SK-N-SH (cell line): Measurements from ENCODE around the gene PGM5. TPM values are rescaled to one million over a fixed set of nuclear protein-coding genes. Genes with fewer than 3 reads are reported as not detected.

ENCODE experiments used
- CTCF ChIA-PET: fragments of 300-600, 350-600 bp; formaldehyde crosslinking; extraction: SDS; loops from one replicate; lab custom pipeline; 2021; lab: Yijun Ruan, JAX
- POLR2A ChIA-PET: fragments of 350-600 bp; sonication (Branson Sonifier 250); formaldehyde crosslinking; extraction: SDS; loops from one replicate; lab custom pipeline; 2020; ENCODE audit warnings: antibody characterized with exemption, inconsistent platforms; lab: Yijun Ruan, JAX
- DNase-seq: peaks from one replicate; pipeline ENCODE4 v3.0.0; 2012
- H2AFZ ChIP-seq: fragments of 200-600 bp; sonication (generic); 2 replicates; pipeline ENCODE4 v1.8.1; 2016; ENCODE audit warnings: antibody characterized with exemption, mild to moderate bottlenecking, low read depth
- H3F3A ChIP-seq: fragments of 200-600 bp; sonication (generic); replicated peaks from 2 replicates; pipeline ENCODE3; 2016; ENCODE audit warnings: antibody characterized with exemption, mild to moderate bottlenecking; ENCODE audit not compliant: insufficient read depth
- H3K27ac ChIP-seq, 2 experiments: fragments of 200-500 bp in 1 of 2; fragments of 200-600 bp in 1 of 2; sonication (Bioruptor generic) in 1 of 2; sonication (generic), shearing (Covaris generic) in 1 of 2; 2 replicates each; pipeline versions ENCODE4 v1.5.1 to v1.6.1; 2014 to 2016; ENCODE audit warnings: low read depth in 2 of 2, inconsistent platforms in 1 of 2, low read length in 1 of 2, mild to moderate bottlenecking in 1 of 2, mixed read lengths in 1 of 2
- H3K27me3 ChIP-seq: fragments of 200-600 bp; sonication (generic), shearing (Covaris generic); 2 replicates; pipeline ENCODE4 v1.6.1; 2016; ENCODE audit warnings: mixed run types; ENCODE audit not compliant: insufficient read depth
- H3K36me3 ChIP-seq, 2 experiments: fragments of 200-500 bp in 1 of 2; fragments of 200-600 bp in 1 of 2; sonication (Bioruptor generic) in 1 of 2; sonication (generic) in 1 of 2; replicated peaks in 1 of 2; 2 replicates each; pipeline versions ENCODE3 to v1.5.1; 2014 to 2016; ENCODE audit warnings: low read length in 1 of 2, mild to moderate bottlenecking in 1 of 2; ENCODE audit not compliant: insufficient read depth in 2 of 2, control insufficient read depth in 1 of 2
- H3K4me1 ChIP-seq, 2 experiments: fragments of 200-500 bp in 1 of 2; fragments of 200-600 bp in 1 of 2; sonication (Bioruptor generic) in 1 of 2; sonication (generic), shearing (Covaris generic) in 1 of 2; 2 replicates each; pipeline versions ENCODE4 v1.5.1 to v1.6.1; 2014 to 2016; ENCODE audit warnings: low read depth in 1 of 2, low read length in 1 of 2, mixed run types in 1 of 2; ENCODE audit not compliant: insufficient read depth in 2 of 2, control insufficient read depth in 1 of 2
- H3K4me2 ChIP-seq: fragments of 200-600 bp; sonication (generic), shearing (Covaris generic); 2 replicates; pipeline ENCODE4 v1.6.1; 2017; ENCODE audit warnings: mixed run types
- H3K4me3 ChIP-seq, 2 experiments: fragments of 200-500 bp in 1 of 2; fragments of 200-600 bp in 1 of 2; sonication (Bioruptor generic) in 1 of 2; sonication (generic), shearing (Covaris generic) in 1 of 2; 2 replicates each; pipeline versions ENCODE4 v1.5.1 to v1.8.1; 2014 to 2016; ENCODE audit warnings: low read depth in 2 of 2, inconsistent platforms in 1 of 2, low read length in 1 of 2, mild to moderate bottlenecking in 1 of 2, mixed read lengths in 1 of 2, moderate library complexity in 1 of 2
- H3K79me2 ChIP-seq: fragments of 200-600 bp; sonication (generic); 2 replicates; pipeline ENCODE4 v1.8.1; 2017; ENCODE audit warnings: mild to moderate bottlenecking; ENCODE audit not compliant: insufficient read depth
- H3K9ac ChIP-seq: fragments of 200-600 bp; sonication (generic); 2 replicates; pipeline ENCODE4 v1.6.1; 2017; ENCODE audit warnings: mixed run types
- H3K9me2 ChIP-seq: fragments of 200-600 bp; sonication (generic); 2 replicates; pipeline ENCODE4 v1.6.1; 2017; ENCODE audit warnings: mixed run types
- H3K9me3 ChIP-seq: fragments of 200-600 bp; sonication (generic); 2 replicates; pipeline ENCODE4 v1.6.1; 2017; ENCODE audit warnings: mixed run types, mild to moderate bottlenecking, moderate library complexity
- H4K20me1 ChIP-seq: fragments of 200-600 bp; sonication (generic); 2 replicates; pipeline ENCODE4 v1.6.1; 2017; ENCODE audit warnings: mild to moderate bottlenecking, mixed run types; ENCODE audit not compliant: insufficient read depth
- ELF1 ChIP-seq: IDR thresholded peaks from 2 replicates; pipeline ENCODE4 v1.4.0; 2012
- EZH2phosphoT487 ChIP-seq: fragments of 200-600 bp; sonication (generic); IDR thresholded peaks from 2 replicates; pipeline ENCODE4 v1.6.1; 2017; ENCODE audit warnings: low read depth, mixed run types, mild to moderate bottlenecking, antibody characterized with exemption, moderate library complexity, borderline replicate concordance
- FOXM1 ChIP-seq: IDR thresholded peaks from 2 replicates; pipeline ENCODE4 v1.4.0; 2012; ENCODE audit warnings: low read depth, mild to moderate bottlenecking
- JUND ChIP-seq: IDR thresholded peaks from 2 replicates; pipeline ENCODE4 v1.4.0; 2012
- MXI1 ChIP-seq: IDR thresholded peaks from 2 replicates; pipeline ENCODE4 v1.6.1; 2012; ENCODE audit warnings: mild to moderate bottlenecking, low read depth, low read length, improper control_type of control experiment
- NFIC ChIP-seq: IDR thresholded peaks from 2 replicates; pipeline ENCODE4 v1.4.0; 2012; ENCODE audit warnings: borderline replicate concordance
- POLR2AphosphoS5 ChIP-seq: IDR thresholded peaks from 2 replicates; pipeline ENCODE4 v1.6.1; 2012; ENCODE audit warnings: low read depth, low read length
- RAD21 ChIP-seq: IDR thresholded peaks from 2 replicates; pipeline ENCODE4 v1.6.1; 2012; ENCODE audit warnings: mild to moderate bottlenecking, low read length
- TCF12 ChIP-seq: IDR thresholded peaks from 2 replicates; pipeline ENCODE4 v1.4.0; 2012
- WGBS: methylation state at CpG from one replicate; pipeline ENCODE4 v1.1.6; 2017; ENCODE audit warnings: low lambda C conversion rate; 5-methylcytosine and 5-hydroxymethylcytosine counted together
- polyA plus RNA-seq, 3 experiments: library from polyadenylated mRNA; depleted of rRNA; stranded (reverse); fragments of >200 nt; gene quantifications; 2 replicates each; pipeline ENCODE4 v1.2.3, GENCODE V29; 2012
- TF ChIP-seq, protein P1 (sequence below): fragments of 150-350 bp; IDR thresholded peaks from 2 replicates; pipeline ENCODE4 v1.6.1; 2016; ENCODE audit warnings: mild to moderate bottlenecking, low read depth, low read length
- TF ChIP-seq, protein P2 (sequence below): fragments of 150-350 bp; IDR thresholded peaks from 2 replicates; pipeline ENCODE4 v1.6.1; 2017; ENCODE audit warnings: antibody characterized with exemption, low read length, low read depth, borderline replicate concordance
- TF ChIP-seq, protein P3 (sequence below): IDR thresholded peaks from 2 replicates; pipeline ENCODE4 v1.4.0; 2012; ENCODE audit warnings: low read depth

Gene PGM5
- polyA plus RNA-seq, 1 of the 3 experiments (the other 2 are of a cell fraction): not detected

DNA sequence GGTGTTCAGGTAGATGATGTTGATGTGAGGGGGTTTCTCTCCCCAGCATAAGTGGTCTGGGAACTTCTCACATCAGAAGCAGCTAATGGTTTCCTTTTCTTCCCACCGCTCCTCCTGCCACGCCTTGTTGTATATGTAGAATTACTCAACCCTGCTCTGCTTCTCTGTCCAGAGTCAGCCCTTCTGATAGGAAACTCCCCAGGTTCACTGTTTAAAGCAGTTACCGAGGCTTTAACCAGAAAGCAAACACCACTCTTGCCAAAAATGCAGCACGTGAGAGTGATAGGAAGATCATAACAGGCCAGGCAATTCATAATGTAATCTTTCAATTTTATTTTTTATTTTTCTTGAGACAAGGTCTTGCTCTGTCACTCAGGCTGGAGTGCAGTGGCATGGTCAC lies 194.8 kb downstream of the PGM5 start:
- 0% methylated on average over 4 of the region's 4 CpGs for WGBS
- H2AFZ ChIP-seq: no peak overlapping the region
- ChIA-PET POLR2A (no interaction called here), CTCF (interaction anchor here (0.9 to 1.1 kb wide), 3 partner anchors 9 to 16 kb away, joined by 3 read pairs; no protein-coding TSS in a partner anchor)
- H3K4me1 ChIP-seq: no peaks in the 10 kb centered on the region
- no peaks in the 10 kb centered on the region for H4K20me1 ChIP-seq
- no peak overlapping the region for H3K27ac ChIP-seq
- H3K27me3 ChIP-seq: no peaks in the 10 kb centered on the region
- no peak overlapping the region for H3K9ac ChIP-seq
- no peaks in the 10 kb centered on the region for H3K9me2 ChIP-seq
- TF ChIP-seq, protein P1, sequence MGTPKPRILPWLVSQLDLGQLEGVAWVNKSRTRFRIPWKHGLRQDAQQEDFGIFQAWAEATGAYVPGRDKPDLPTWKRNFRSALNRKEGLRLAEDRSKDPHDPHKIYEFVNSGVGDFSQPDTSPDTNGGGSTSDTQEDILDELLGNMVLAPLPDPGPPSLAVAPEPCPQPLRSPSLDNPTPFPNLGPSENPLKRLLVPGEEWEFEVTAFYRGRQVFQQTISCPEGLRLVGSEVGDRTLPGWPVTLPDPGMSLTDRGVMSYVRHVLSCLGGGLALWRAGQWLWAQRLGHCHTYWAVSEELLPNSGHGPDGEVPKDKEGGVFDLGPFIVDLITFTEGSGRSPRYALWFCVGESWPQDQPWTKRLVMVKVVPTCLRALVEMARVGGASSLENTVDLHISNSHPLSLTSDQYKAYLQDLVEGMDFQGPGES: no peak
- TF ChIP-seq NFIC: no peak
- no peak for TF ChIP-seq FOXM1
- TF ChIP-seq POLR2AphosphoS5: no peak
- no peaks in the 10 kb centered on the region for H3F3A ChIP-seq
- no peaks in the 10 kb centered on the region for H3K9me3 ChIP-seq
- no peak overlapping the region for H3K4me3 ChIP-seq
- no peak overlapping the region for H3K4me2 ChIP-seq
- no peaks in the 10 kb centered on the region for H3K36me3 ChIP-seq
- DNase-seq: no peak
- H3K79me2 ChIP-seq: no peaks in the 10 kb centered on the region

DNA sequence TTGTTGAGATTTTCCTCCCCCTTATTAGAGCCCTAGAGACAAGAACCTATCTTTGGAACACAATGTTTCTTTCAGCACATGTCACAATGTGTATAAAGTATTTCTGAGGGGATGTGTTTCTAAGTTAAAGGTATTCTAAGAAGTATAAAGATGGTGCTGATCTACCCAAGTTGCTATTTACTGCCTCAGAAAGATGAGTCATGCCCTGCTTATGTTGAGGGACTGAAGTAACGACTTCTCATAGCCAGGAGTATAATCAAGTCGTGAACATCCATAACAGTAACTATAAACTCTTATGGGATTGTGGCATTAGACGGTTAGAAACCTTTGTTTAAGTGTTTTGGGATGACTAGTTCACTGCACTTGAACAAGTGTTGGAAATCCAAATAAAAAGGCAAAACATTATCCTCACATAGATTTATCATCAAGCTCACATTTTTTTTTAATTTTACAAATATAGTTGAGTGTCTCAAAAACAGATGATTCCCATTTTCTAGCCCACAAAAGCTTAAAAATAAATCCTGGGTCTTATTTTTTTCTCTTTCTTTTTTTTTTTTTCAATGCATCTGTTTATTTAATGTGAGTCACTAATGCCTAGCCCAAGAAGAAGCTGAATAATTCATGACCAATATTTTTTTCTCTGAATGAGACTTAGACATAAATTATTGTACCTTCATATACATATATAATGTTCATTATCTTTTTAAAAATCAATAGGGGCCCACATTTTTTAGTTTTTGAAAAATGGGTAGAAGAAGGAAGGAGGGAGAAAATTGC lies 196.5 kb downstream of the PGM5 start:
- 0% methylated on average over 3 of the region's 3 CpGs for WGBS
- no peaks in the 10 kb centered on the region for H3K36me3 ChIP-seq
- POLR2A ChIA-PET: no interaction called here
- TF ChIP-seq ELF1 (no peak), RAD21 (no peak), TCF12 (no peak), EZH2phosphoT487 (no peak), JUND (no peak), MXI1 (no peak)
- TF ChIP-seq, protein P2, sequence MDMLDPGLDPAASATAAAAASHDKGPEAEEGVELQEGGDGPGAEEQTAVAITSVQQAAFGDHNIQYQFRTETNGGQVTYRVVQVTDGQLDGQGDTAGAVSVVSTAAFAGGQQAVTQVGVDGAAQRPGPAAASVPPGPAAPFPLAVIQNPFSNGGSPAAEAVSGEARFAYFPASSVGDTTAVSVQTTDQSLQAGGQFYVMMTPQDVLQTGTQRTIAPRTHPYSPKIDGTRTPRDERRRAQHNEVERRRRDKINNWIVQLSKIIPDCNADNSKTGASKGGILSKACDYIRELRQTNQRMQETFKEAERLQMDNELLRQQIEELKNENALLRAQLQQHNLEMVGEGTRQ: no peak
- TF ChIP-seq, protein P3, sequence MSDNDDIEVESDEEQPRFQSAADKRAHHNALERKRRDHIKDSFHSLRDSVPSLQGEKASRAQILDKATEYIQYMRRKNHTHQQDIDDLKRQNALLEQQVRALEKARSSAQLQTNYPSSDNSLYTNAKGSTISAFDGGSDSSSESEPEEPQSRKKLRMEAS: no peak
- no peaks in the 10 kb centered on the region for H3K9me2 ChIP-seq
- DNase-seq: no peak
- H3K79me2 ChIP-seq: no peaks in the 10 kb centered on the region
- CTCF ChIA-PET: no interaction called here
- H3K9ac ChIP-seq: no peak overlapping the region
- no peak overlapping the region for H3K4me2 ChIP-seq
- H3K4me3 ChIP-seq: no peak overlapping the region
- no peaks in the 10 kb centered on the region for H3K9me3 ChIP-seq
- no peaks in the 10 kb centered on the region for H3K27me3 ChIP-seq
- no peaks in the 10 kb centered on the region for H3F3A ChIP-seq
- H3K4me1 ChIP-seq: no peaks in the 10 kb centered on the region
- no peaks in the 10 kb centered on the region for H4K20me1 ChIP-seq
- H2AFZ ChIP-seq: no peak overlapping the region
- no peak overlapping the region for H3K27ac ChIP-seq
